Hepatocyte (in vitro differentiated cells): ENCODE results near the gene MREG. TPM values are rescaled to one million over a fixed set of nuclear protein-coding genes. Genes with fewer than 3 reads are reported as not detected.

ENCODE experiments used
- DNase-seq: peaks from one replicate; pipeline ENCODE4 v3.0.0-alpha.2; 2016; ENCODE audit warnings: low spot score
- H2AFZ ChIP-seq: fragments of 200-600 bp; sonication (generic); 2 replicates; pipeline ENCODE4 v1.6.0; 2016; ENCODE audit warnings: antibody characterized with exemption, mild to moderate bottlenecking
- H3K27ac ChIP-seq: fragments of 200-600 bp; sonication (generic); 2 replicates; pipeline ENCODE4 v1.5.1; 2016; ENCODE audit warnings: mild to moderate bottlenecking
- H3K27me3 ChIP-seq: fragments of 200-600 bp; sonication (generic); 2 replicates; pipeline ENCODE4 v1.6.1; 2016
- H3K36me3 ChIP-seq: fragments of 200-600 bp; sonication (generic); replicated peaks from 2 replicates; pipeline ENCODE4 v1.5.1; 2016; ENCODE audit warnings: low read depth; ENCODE audit not compliant: insufficient read depth
- H3K4me1 ChIP-seq: fragments of 200-600 bp; sonication (generic); 2 replicates; pipeline ENCODE4 v1.5.1; 2016; ENCODE audit warnings: mild to moderate bottlenecking, moderate library complexity; ENCODE audit not compliant: insufficient read depth
- H3K4me2 ChIP-seq: fragments of 200-600 bp; sonication (generic); 2 replicates; pipeline ENCODE4 v1.6.0; 2016
- H3K4me3 ChIP-seq: fragments of 200-600 bp; sonication (generic); 2 replicates; pipeline ENCODE4 v1.5.1; 2016; ENCODE audit warnings: mild to moderate bottlenecking
- H3K79me2 ChIP-seq: fragments of 200-600 bp; sonication (generic); 2 replicates; pipeline ENCODE4 v1.6.0; 2017; ENCODE audit warnings: mild to moderate bottlenecking
- H3K9me2 ChIP-seq: fragments of 200-600 bp; sonication (generic); replicated peaks from 2 replicates; pipeline ENCODE4 v1.6.0; 2017; ENCODE audit warnings: mild to moderate bottlenecking; ENCODE audit not compliant: insufficient read depth
- H3K9me3 ChIP-seq: fragments of 200-600 bp; sonication (generic); 2 replicates; pipeline ENCODE4 v1.5.1; 2016; ENCODE audit warnings: low read depth, mild to moderate bottlenecking
- H4K20me1 ChIP-seq: fragments of 200-600 bp; sonication (generic); 2 replicates; pipeline ENCODE4 v1.6.0; 2016; ENCODE audit warnings: mild to moderate bottlenecking; ENCODE audit not compliant: insufficient read depth, poor library complexity, severe bottlenecking
- EZH2 ChIP-seq: fragments of 200-600 bp; sonication (generic); IDR thresholded peaks from 2 replicates; pipeline ENCODE4 v1.6.1; 2016; ENCODE audit warnings: antibody characterized with exemption, mild to moderate bottlenecking, borderline replicate concordance
- EZH2phosphoT487 ChIP-seq: fragments of 200-600 bp; sonication (generic); IDR thresholded peaks from one replicate; pipeline ENCODE4 v1.6.1; 2018; ENCODE audit warnings: antibody characterized with exemption, mild to moderate bottlenecking, low read depth, moderate library complexity; ENCODE audit not compliant: unreplicated experiment, severe bottlenecking
- WGBS: methylation state at CpG from one replicate; pipeline ENCODE4 v1.1.6; 2016; ENCODE audit warnings: low lambda C conversion rate; ENCODE audit errors: missing lambda C conversion rate; 5-methylcytosine and 5-hydroxymethylcytosine counted together
- polyA plus RNA-seq: library from polyadenylated mRNA; unstranded; fragments of >200 nt; fragmentation: Nextera tagmentation; extraction: Ambion mirVana; gene quantifications from 2 replicates; pipeline ENCODE4 v1.2.1, GENCODE V29; 2016
- total RNA-seq: library from RNA; depleted of rRNA; stranded (reverse); fragments of >200 nt; gene quantifications from 2 replicates; pipeline ENCODE4 v1.2.3, GENCODE V29; 2014
- TF ChIP-seq, protein P1 (sequence below): fragments of 200-600 bp; sonication (generic); IDR thresholded peaks from 2 replicates; pipeline ENCODE4 v1.5.1; 2016; ENCODE audit warnings: antibody characterized with exemption, mild to moderate bottlenecking; ENCODE audit not compliant: poor library complexity

MREG gene
- total and polyA plus RNA-seq, 2 experiments from 2014 or later = 5.6 to 12.9 TPM

DNA sequence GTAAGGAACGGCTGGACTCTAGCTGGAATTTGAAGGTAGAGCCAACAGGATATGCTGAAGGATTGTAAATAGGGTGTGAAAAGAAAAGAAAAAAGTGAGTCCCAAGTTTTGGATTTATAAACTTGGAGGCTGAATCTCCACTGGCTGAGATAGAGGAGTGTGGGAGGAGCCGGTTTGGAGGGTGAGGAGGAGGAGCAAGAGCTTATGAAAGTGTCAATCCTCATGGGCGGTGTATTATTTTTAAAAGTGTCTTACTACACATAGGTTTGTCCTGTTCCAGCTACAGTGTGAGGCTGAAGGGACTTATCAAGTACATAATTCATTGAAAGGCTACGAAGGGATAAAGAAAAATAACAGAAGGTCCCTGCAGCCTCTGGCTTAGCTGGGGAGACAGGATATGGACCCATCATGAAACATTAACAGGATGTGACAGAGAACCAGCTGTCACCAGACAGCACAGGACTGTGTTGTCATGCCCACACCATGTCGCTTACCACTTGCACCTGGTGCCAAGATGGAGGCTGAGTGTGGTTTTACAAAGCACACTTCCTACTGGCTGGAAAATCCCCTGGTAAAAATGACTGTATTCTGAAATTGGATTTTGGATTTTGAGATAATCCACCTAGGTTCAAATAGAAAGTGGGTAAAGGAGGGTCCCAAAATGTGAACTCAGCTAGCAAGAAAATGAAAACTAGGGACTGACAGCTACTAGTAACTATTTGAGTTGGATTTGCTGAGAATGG is 2.5 kb upstream of the MREG start:
- no peak overlapping the region for H3K27ac ChIP-seq

GRCh38 chr2:216014986-216015385 is 1.6 kb upstream of the MREG start:
- H3K9me3 ChIP-seq = no peaks in the 10 kb centered on the region
- TF ChIP-seq EZH2 (no peak), EZH2phosphoT487 (no peak)
- TF ChIP-seq, protein P1, sequence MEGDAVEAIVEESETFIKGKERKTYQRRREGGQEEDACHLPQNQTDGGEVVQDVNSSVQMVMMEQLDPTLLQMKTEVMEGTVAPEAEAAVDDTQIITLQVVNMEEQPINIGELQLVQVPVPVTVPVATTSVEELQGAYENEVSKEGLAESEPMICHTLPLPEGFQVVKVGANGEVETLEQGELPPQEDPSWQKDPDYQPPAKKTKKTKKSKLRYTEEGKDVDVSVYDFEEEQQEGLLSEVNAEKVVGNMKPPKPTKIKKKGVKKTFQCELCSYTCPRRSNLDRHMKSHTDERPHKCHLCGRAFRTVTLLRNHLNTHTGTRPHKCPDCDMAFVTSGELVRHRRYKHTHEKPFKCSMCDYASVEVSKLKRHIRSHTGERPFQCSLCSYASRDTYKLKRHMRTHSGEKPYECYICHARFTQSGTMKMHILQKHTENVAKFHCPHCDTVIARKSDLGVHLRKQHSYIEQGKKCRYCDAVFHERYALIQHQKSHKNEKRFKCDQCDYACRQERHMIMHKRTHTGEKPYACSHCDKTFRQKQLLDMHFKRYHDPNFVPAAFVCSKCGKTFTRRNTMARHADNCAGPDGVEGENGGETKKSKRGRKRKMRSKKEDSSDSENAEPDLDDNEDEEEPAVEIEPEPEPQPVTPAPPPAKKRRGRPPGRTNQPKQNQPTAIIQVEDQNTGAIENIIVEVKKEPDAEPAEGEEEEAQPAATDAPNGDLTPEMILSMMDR = no peak
- H3K9me2 ChIP-seq = no peaks in the 10 kb centered on the region

More for the DNA sequence above, 2.5 kb upstream of the MREG start:
- Histone ChIP-seq H3K79me2 (peaks cover 7% of the 10 kb centered on the region), H4K20me1 (no peaks in the 10 kb centered on the region), H3K9me2 (no peaks in the 10 kb centered on the region), H3K4me1 (no peaks in the 10 kb centered on the region), H3K4me2 (no peak overlapping the region), H3K27me3 (no peaks in the 10 kb centered on the region), H3K4me3 (no peak overlapping the region), H3K9me3 (no peaks in the 10 kb centered on the region), H3K36me3 (no peaks in the 10 kb centered on the region), H2AFZ (no peak overlapping the region)
- WGBS = 88% methylated on average over 5 of the region's 5 CpGs
- DNase-seq = no peak
- TF ChIP-seq, protein P1 = no peak
- TF ChIP-seq EZH2 = no peak
- TF ChIP-seq EZH2phosphoT487 = no peak

DNA sequence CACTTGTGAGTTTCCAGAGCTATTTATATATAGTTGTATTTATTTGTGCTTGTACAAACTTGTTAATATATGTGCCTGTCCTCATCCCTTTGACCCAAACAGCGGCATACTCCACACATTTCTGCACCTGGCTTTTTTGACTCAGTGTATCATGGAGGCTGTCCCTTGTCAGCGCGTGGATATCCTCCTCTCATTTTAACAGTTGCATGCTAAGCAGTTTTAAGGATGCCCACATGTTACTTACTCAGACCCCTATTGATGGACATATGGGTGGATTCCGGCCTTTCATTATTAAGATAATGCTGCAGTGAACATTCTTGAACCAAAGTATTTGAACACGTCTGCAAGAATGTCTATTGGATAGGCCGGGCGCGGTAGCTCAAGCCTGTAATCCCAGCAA is 655 bp upstream of the MREG start:
- H3K4me3 ChIP-seq = no peak overlapping the region
- no peak overlapping the region for H2AFZ ChIP-seq
- H3K9me3 ChIP-seq = no peaks in the 10 kb centered on the region

More at GRCh38 chr2:216014986-216015385, 1.6 kb upstream of the MREG start:
- no peak overlapping the region for H2AFZ ChIP-seq
- H3K27me3 ChIP-seq = no peaks in the 10 kb centered on the region
- peaks cover 14% of the 10 kb centered on the region for H3K79me2 ChIP-seq
- no peaks in the 10 kb centered on the region for H3K4me1 ChIP-seq
- DNase-seq = no peak
- H3K4me3 ChIP-seq = no peak overlapping the region
- no peaks in the 10 kb centered on the region for H3K36me3 ChIP-seq
- H4K20me1 ChIP-seq = no peaks in the 10 kb centered on the region
- no peak overlapping the region for H3K27ac ChIP-seq
- WGBS = 92% methylated on average over 23 of the region's 23 CpGs
- H3K4me2 ChIP-seq = no peak overlapping the region

More for the DNA sequence above, 655 bp upstream of the MREG start:
- 93% methylated on average over 8 of the region's 8 CpGs for WGBS
- DNase-seq = no peak
- H3K9me2 ChIP-seq = no peaks in the 10 kb centered on the region
- TF ChIP-seq EZH2phosphoT487 = no peak
- TF ChIP-seq EZH2 = no peak
- TF ChIP-seq, protein P1 = no peak
- no peak overlapping the region for H3K27ac ChIP-seq
- no peaks in the 10 kb centered on the region for H3K27me3 ChIP-seq
- H4K20me1 ChIP-seq = no peaks in the 10 kb centered on the region
- peak overlapping the region; percentile 85 for H3K4me2 ChIP-seq
- no peaks in the 10 kb centered on the region for H3K4me1 ChIP-seq
- H3K36me3 ChIP-seq = no peaks in the 10 kb centered on the region
- peaks cover 22% of the 10 kb centered on the region for H3K79me2 ChIP-seq
